GM19043 (cell line): ENCODE results near the gene RAI1.

Source experiments
- ATAC-seq: cut with Tn5 transposase; IDR thresholded peaks from one replicate; pipeline ENCODE4 v1.9.1; 2021; ENCODE audit warnings: low read depth; ENCODE audit not compliant: unreplicated experiment

The RAI1 gene

DNA sequence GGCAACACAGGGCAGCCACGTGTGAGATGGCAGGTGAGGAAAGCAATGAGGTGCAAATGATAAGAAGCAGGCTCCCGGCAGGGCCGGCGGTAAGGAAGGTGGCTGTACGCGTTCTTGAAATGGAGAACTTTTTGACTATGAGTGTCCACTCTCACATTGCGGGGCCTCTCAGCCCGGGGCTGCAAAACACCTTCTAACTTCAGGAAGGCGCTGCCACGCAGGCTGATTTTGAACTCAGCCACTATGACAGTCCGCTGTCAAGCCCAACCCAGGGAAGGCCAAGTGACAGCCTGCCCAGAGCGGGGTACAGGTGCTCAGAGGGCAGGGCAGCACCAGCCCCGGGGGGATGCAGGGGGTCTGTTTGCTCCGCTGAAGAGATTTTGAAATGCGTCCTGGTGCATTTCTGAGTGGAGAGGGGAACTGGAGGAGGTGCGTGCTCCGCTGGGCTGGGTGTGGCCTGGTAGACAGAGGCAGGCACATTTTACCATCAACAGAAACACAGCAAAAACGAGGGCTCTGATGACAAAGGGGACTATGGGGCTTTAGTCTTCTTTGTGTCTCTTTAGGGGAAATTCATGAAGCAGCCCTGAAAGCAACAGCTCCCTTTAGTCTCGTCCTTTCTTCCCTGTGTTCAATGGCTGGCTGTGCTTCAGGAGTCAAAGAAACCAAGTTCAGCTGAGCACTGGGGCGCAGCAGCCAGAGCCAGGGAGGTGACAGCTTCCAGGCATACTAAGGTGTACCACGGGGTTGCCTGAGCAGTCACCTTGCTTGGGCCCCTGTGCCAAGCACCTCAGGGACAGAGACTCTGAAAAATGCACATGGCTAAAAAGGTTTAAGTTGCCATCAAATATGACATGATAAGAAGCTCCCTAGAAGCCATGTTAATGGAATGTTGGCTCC, 170.1 kb downstream of the RAI1 start:
- no peak for ATAC-seq

DNA sequence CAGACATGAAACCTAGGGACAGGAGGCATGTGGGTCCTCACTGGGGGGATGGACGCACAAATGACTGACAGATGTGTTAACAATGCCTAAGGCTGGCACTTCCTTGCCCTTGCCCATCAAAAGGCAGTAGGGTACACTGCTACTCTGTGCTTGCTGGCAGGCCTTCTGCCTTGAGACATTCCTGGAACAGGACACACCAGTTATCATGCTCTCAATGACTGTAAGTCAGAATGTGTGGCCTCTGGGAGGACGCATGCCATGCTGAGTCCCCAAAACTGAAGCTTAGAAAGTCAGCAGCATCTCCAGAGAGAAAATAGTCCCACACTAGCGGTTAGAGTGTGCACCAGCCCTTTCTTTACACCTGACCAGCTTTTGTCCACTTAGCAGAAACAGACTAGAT, 171.7 kb downstream of the RAI1 start:
- ATAC-seq: no peak

DNA sequence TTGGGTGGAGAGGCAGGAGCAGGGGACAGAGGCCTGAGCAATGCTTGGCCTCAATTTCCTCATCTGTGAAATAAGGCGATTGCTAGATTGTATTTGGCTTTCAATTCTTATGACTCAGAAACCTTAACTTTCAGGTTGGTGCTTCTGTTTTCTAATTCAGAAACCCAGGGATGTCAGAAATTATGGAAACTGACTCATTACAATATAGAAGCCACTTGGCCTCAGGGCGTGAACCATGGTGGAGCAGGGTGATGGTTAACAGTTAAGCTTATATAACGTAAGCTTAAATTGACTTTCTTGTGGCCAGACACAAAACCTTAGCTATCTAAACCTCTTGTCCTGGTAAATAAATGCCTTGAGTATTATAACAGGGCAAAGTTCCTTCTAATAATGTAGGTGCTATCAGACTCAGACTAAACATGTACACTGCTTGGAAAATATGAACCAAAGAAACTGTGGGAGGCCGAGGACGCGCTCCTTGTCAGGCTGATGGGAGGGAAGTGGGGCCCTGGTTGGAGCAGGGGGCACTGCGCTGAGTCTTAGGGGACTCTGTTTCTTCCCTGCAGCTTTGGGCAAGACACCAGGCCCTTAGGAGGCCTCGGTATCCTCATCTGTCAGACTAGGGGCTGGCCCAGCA, 172.7 kb downstream of the RAI1 start:
- ATAC-seq: no peak

DNA sequence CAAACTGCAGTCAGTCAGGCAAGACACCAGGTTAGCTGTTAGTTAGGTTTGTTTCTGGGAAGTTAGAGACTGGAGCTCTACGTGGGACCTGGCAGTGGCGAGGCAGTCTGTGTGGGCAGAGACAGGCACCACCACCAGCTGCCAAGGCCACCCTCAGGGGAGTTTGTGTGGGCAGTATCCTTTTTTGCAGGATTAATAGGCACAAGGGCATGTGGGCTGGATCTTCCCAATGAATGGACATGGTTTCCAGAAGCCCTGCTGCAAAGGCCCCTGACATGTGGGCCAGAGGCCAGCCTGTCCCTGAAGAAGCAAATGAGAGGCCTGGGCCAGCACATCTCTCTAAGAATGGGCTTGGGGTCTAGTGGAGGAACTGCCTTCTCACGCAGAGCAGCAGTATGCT, 174.7 kb downstream of the RAI1 start:
- ATAC-seq: no peak

- ATAC-seq: no peak
These were observed 175.1 kb downstream of the RAI1 start for GRCh38 chr17:17856386-17856785.

DNA sequence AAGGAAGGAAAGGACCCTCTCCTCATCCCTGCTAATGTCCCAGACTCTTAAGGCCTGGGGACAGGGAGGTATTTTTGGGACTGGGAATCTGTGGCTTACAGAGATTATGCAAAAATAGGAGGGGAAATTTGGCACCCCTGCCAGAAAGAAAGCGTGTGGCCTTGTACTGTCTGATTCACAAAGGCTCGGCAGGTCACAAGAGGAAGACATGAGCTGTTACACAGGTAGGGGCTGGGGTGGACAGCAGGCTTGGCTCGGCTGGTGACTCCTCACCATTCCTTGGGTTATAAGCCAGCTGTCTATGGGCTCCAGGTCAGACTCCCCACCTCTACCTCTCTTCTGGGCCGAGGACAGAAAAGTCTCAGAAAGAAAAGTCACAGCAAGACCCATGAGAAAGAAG, 176.2 kb downstream of the RAI1 start:
- no peak for ATAC-seq

GRCh38 chr17:17859909-17860765, 178.9 kb downstream of the RAI1 start:
- ATAC-seq: no peak

- ATAC-seq: no peak
These were observed 179.5 kb downstream of the RAI1 start for GRCh38 chr17:17860766-17861107.
